GM18507 (cell line): ENCODE data around the gene CT45A7.
"Not testable (repeated sequence)": the region's sequence is repeated elsewhere in the genome, so short reads cannot be mapped to it uniquely, and the experiment has no call there.

ENCODE experiments used
- DNase-seq: peaks from one replicate; pipeline ENCODE4 v3.0.0; 2011; ENCODE audit warnings: low read depth; ENCODE audit not compliant: insufficient read length; ENCODE audit errors: extremely low spot score
- FAIRE-seq: peaks from 2 replicates; lab custom pipeline; 2011; peaks lifted over from hg19 to GRCh38; lab: Jason Lieb, UNC

Gene CT45A7

GRCh38 chrX:135837180-135837579, at the start of gene CT45A7:
Gene CT45A7, minus strand, starts transcription at chrX:135837280. Its CDS starts 3,747 bp downstream, at chrX:135833533.
- not testable (repeated sequence) for DNase-seq, FAIRE-seq

- not testable (repeated sequence) for FAIRE-seq
Measured at GRCh38 chrX:135882741-135883140, 45.7 kb upstream of the CT45A7 start.

GRCh38 chrX:135871712-135872111, 34.6 kb upstream of the CT45A7 start, which contains the start of gene CT45A9:
Gene CT45A9, minus strand, starts transcription at chrX:135871812. Its CDS starts 3,751 bp downstream, at chrX:135868061.
- not testable (repeated sequence) for FAIRE-seq, DNase-seq

More at GRCh38 chrX:135882741-135883140, 45.7 kb upstream of the CT45A7 start:
- DNase-seq = not testable (repeated sequence)

GRCh38 chrX:135854438-135854837, 17.4 kb upstream of the CT45A7 start, which contains the start of gene CT45A8:
Gene CT45A8, minus strand, starts transcription at chrX:135854538. Its CDS starts 3,755 bp downstream, at chrX:135850783.
- FAIRE-seq, DNase-seq: not testable (repeated sequence)

- FAIRE-seq, DNase-seq: not testable (repeated sequence)
Measured at GRCh38 chrX:135819912-135820311, 17.2 kb downstream of the CT45A7 start, which contains the start of gene CT45A2. Gene CT45A2, minus strand, starts transcription at chrX:135820012. Its CDS starts 3,747 bp downstream, at chrX:135816265.

- not testable (repeated sequence) for FAIRE-seq, DNase-seq
Measured at GRCh38 chrX:135802687-135803086, 34.4 kb downstream of the CT45A7 start, which contains the start of gene CT45A6. Gene CT45A6, minus strand, starts transcription at chrX:135802787. Its CDS starts 3,794 bp downstream, at chrX:135798993.

GRCh38 chrX:135785403-135785802, 51.7 kb downstream of the CT45A7 start, which contains the start of gene CT45A5:
Gene CT45A5, minus strand, starts transcription at chrX:135785503. Its CDS starts 3,774 bp downstream, at chrX:135781729.
- FAIRE-seq, DNase-seq: not testable (repeated sequence)
